ENCODE measurements around the gene ULBP1.
"Not testable (repeated sequence)": the region's sequence is repeated elsewhere in the genome, so short reads cannot be mapped to it uniquely, and the experiment has no call there.

ULBP1 gene

DNA sequence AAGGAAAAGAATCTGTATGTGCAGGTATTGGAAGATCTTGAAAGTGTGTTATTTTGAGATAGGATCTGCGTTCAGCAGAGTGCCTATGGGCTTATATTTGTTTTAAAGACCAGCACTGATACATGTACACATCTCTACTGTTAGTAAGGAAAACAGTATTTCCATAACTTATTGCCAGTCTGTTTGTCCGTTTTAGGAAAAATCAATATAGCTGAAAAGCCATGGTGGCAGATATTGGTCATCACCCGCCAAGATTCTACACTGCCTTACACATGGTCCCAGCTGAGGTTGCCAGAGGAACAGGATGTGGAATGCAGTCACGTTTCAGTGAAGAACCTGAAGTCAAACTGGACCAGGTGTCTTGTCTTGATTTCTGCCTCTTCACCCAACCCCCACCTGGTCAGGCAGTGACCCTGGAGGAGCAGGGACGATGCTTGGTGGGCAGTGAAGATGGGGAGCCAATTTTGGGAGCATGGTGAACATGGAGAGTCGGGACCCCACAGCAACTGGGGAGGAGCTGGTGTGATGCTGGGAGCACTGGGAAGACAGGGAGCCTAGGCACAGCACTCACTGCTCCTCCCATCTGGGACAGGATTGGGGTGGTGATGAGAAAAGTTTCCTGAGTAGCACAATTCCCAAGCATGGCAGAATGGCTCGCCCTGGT lies 8.0 kb upstream of the ULBP1 start:
- not testable (repeated sequence) for H3K9me3 ChIP-seq (ENCODE audit: low read length); H3K4me3 ChIP-seq (ENCODE audit: low read depth, low read length, poor library complexity, severe bottlenecking); H2AFZ ChIP-seq (ENCODE audit: low read length); H3F3A ChIP-seq (ENCODE audit: insufficient read depth, low read length); H3K27ac ChIP-seq (ENCODE audit: low read depth, low read length, poor library complexity, severe bottlenecking); H3K9ac ChIP-seq (ENCODE audit: low read length); H3K79me2 ChIP-seq (ENCODE audit: insufficient read depth, low read length); H3K4me1 ChIP-seq (ENCODE audit: insufficient read depth, low read length, severe bottlenecking); H3K27me3 ChIP-seq (ENCODE audit: insufficient read depth, low read length); H3K4me2 ChIP-seq (ENCODE audit: low read length); H3K36me3 ChIP-seq (ENCODE audit: insufficient read depth, low read length); H3K9me2 ChIP-seq (ENCODE audit: low read depth, low read length); H4K20me1 ChIP-seq (ENCODE audit: insufficient read depth, low read length)

DNA sequence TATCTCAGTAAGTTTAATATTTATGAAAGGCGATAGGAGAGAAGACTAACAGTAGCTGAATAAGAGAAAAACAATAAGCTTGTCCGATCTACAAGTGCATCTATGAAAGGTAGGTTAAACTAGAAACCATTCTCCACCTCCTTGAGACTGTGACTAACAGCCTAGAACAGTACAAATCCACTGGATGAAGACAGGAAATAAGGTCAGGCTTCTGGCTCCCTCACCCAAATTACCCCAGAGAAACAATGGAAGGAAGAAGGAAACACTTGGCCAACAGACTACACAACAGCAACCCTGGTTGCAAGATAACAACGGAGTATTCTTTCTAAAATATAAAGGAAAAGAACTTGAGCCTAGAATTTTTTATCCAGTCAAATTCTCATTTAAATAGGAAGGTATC lies 5.6 kb upstream of the ULBP1 start:
- H3K36me3 ChIP-seq (ENCODE audit: insufficient read depth, low read length); H3K4me2 ChIP-seq (ENCODE audit: low read length); H3K27me3 ChIP-seq (ENCODE audit: insufficient read depth, low read length); H3K9me3 ChIP-seq (ENCODE audit: low read length); H3K27ac ChIP-seq (ENCODE audit: low read depth, low read length, poor library complexity, severe bottlenecking); H3K79me2 ChIP-seq (ENCODE audit: insufficient read depth, low read length); H3K4me1 ChIP-seq (ENCODE audit: insufficient read depth, low read length, severe bottlenecking); H3F3A ChIP-seq (ENCODE audit: insufficient read depth, low read length); H2AFZ ChIP-seq (ENCODE audit: low read length); H3K9ac ChIP-seq (ENCODE audit: low read length); H4K20me1 ChIP-seq (ENCODE audit: insufficient read depth, low read length); H3K9me2 ChIP-seq (ENCODE audit: low read depth, low read length); H3K4me3 ChIP-seq (ENCODE audit: low read depth, low read length, poor library complexity, severe bottlenecking): not testable (repeated sequence)

DNA sequence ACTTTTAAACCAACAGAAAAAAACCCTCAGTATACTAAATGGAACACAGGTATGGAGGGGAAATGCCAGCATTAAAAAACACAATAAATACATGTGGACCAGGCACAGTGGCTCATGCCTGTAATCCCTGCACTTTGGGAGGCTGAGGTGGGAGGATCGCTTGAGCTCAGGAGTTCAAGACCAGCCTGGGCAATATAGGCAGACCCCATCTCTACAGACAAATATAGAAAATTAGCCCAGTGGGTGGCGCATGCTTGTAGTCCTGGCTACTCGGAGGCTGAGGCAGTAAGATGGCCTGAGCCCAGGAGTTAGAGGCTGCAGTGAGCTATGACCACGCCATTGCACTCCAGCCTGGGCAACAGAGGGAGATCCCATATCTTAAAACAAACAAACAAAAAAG lies 3.9 kb upstream of the ULBP1 start:
- H3F3A ChIP-seq (ENCODE audit: insufficient read depth, low read length); H3K79me2 ChIP-seq (ENCODE audit: insufficient read depth, low read length); H3K9me3 ChIP-seq (ENCODE audit: low read length); H2AFZ ChIP-seq (ENCODE audit: low read length); H3K27ac ChIP-seq (ENCODE audit: low read depth, low read length, poor library complexity, severe bottlenecking); H3K9me2 ChIP-seq (ENCODE audit: low read depth, low read length); H3K36me3 ChIP-seq (ENCODE audit: insufficient read depth, low read length); H4K20me1 ChIP-seq (ENCODE audit: insufficient read depth, low read length); H3K9ac ChIP-seq (ENCODE audit: low read length); H3K4me3 ChIP-seq (ENCODE audit: low read depth, low read length, poor library complexity, severe bottlenecking); H3K4me2 ChIP-seq (ENCODE audit: low read length); H3K27me3 ChIP-seq (ENCODE audit: insufficient read depth, low read length): not testable (repeated sequence)
- H3K4me1 ChIP-seq (ENCODE audit: insufficient read depth, low read length, severe bottlenecking), result peaks cover 11% of the 10 kb centered on the region

DNA sequence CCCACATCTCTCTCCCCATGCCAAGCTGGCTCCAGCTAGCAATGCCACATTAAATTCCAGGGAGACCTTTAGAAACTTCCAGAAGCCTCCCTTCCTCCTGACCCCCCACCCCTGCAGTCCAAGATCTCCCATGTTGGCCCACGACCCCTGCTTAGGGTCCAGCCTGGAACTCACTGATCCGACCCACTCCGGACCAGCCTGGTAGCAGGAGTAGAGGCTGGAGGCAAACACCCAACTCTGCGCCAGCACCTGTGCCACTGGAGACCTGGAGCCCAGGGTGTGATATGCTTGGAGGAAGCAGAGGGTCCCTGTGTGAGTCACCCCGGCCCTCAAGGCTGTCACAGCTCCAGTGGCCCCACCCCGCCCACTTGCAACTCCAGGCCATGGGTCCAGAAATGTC lies 3.3 kb upstream of the ULBP1 start:
- Histone ChIP-seq H3K27ac (ENCODE audit: low read depth, low read length, poor library complexity, severe bottlenecking) (no peak overlapping the region), H3K79me2 (ENCODE audit: insufficient read depth, low read length) (no peaks in the 10 kb centered on the region), H3K27me3 (ENCODE audit: insufficient read depth, low read length) (no peaks in the 10 kb centered on the region), H3K4me2 (ENCODE audit: low read length) (no peak overlapping the region), H3K4me3 (ENCODE audit: low read depth, low read length, poor library complexity, severe bottlenecking) (no peak overlapping the region), H3F3A (ENCODE audit: insufficient read depth, low read length) (no peaks in the 10 kb centered on the region), H4K20me1 (ENCODE audit: insufficient read depth, low read length) (no peaks in the 10 kb centered on the region), H2AFZ (ENCODE audit: low read length) (no peak overlapping the region), H3K9me2 (ENCODE audit: low read depth, low read length) (no peaks in the 10 kb centered on the region), H3K9me3 (ENCODE audit: low read length) (no peaks in the 10 kb centered on the region), H3K36me3 (ENCODE audit: insufficient read depth, low read length) (no peaks in the 10 kb centered on the region), H3K9ac (ENCODE audit: low read length) (no peak overlapping the region), H3K4me1 (ENCODE audit: insufficient read depth, low read length, severe bottlenecking) (peaks cover 11% of the 10 kb centered on the region)
- TF ChIP-seq EZH2 (IDR thresholded peaks at IDR 0.05; ENCODE audit: borderline replicate concordance, low read length), result no peak
- TF ChIP-seq, protein P1, sequence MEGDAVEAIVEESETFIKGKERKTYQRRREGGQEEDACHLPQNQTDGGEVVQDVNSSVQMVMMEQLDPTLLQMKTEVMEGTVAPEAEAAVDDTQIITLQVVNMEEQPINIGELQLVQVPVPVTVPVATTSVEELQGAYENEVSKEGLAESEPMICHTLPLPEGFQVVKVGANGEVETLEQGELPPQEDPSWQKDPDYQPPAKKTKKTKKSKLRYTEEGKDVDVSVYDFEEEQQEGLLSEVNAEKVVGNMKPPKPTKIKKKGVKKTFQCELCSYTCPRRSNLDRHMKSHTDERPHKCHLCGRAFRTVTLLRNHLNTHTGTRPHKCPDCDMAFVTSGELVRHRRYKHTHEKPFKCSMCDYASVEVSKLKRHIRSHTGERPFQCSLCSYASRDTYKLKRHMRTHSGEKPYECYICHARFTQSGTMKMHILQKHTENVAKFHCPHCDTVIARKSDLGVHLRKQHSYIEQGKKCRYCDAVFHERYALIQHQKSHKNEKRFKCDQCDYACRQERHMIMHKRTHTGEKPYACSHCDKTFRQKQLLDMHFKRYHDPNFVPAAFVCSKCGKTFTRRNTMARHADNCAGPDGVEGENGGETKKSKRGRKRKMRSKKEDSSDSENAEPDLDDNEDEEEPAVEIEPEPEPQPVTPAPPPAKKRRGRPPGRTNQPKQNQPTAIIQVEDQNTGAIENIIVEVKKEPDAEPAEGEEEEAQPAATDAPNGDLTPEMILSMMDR (IDR thresholded peaks at IDR 0.05; ENCODE audit: low read length), result no peak

Measured in OCI-LY1 (cell line).